PFSK-1 (cell line): ENCODE measurements around the gene AKAP7.

Experiments used
- FOXP2 ChIP-seq: optimal IDR thresholded peaks from 2 replicates; pipeline ENCODE3; 2011; ENCODE audit warnings: borderline replicate concordance, control low read depth, inconsistent platforms; ENCODE audit not compliant: insufficient read depth; ENCODE audit errors: extremely low read length, extremely low read depth
- POLR2AphosphoS5 ChIP-seq: IDR thresholded peaks from 2 replicates; pipeline ENCODE4 v1.6.1; 2012; ENCODE audit warnings: low read depth, mild to moderate bottlenecking, control low read depth, low read length, moderate library complexity
- SIN3A ChIP-seq: IDR thresholded peaks from 2 replicates; pipeline ENCODE4 v1.6.1; 2012; ENCODE audit warnings: mild to moderate bottlenecking, low read length, moderate library complexity, borderline replicate concordance; ENCODE audit not compliant: insufficient read depth
- TAF1 ChIP-seq: IDR thresholded peaks from 2 replicates; pipeline ENCODE4 v1.6.1; 2012; ENCODE audit warnings: low read length, control low read depth, borderline replicate concordance; ENCODE audit not compliant: insufficient read depth
- TF ChIP-seq, protein P1 (sequence below), 2 experiments: IDR thresholded peaks; 2 replicates each; pipeline versions ENCODE4 v1.6.1 to v1.8.0; 2011 to 2012; ENCODE audit warnings: low read depth in 2 of 2, low read length in 2 of 2, control low read depth in 1 of 2, inconsistent platforms in 1 of 2, mild to moderate bottlenecking in 1 of 2, moderate library complexity in 1 of 2; ENCODE audit not compliant: insufficient read depth in 1 of 2

AKAP7 gene

DNA sequence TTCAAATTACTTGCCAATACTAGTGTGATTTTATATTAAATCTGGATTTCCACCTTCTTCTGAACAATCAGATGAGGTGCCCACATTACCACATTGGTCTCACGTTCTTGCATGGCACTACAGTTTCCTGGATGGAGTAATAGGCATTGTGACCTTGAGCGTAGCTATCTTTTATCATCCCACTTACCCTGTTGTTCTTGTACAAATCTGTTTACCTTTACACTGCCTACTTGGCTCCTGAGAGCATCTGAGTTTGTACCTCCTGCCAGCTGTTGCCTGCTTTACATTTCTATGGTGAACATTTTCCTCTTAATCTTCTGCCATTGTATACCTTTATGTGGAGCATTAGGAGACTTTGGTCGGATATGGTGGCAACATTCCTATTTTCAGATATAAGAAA, 90.7 kb downstream of the AKAP7 start:
- no peak for TF ChIP-seq FOXP2
- no peak for TF ChIP-seq TAF1
- no peak for TF ChIP-seq POLR2AphosphoS5
- TF ChIP-seq, protein P1, sequence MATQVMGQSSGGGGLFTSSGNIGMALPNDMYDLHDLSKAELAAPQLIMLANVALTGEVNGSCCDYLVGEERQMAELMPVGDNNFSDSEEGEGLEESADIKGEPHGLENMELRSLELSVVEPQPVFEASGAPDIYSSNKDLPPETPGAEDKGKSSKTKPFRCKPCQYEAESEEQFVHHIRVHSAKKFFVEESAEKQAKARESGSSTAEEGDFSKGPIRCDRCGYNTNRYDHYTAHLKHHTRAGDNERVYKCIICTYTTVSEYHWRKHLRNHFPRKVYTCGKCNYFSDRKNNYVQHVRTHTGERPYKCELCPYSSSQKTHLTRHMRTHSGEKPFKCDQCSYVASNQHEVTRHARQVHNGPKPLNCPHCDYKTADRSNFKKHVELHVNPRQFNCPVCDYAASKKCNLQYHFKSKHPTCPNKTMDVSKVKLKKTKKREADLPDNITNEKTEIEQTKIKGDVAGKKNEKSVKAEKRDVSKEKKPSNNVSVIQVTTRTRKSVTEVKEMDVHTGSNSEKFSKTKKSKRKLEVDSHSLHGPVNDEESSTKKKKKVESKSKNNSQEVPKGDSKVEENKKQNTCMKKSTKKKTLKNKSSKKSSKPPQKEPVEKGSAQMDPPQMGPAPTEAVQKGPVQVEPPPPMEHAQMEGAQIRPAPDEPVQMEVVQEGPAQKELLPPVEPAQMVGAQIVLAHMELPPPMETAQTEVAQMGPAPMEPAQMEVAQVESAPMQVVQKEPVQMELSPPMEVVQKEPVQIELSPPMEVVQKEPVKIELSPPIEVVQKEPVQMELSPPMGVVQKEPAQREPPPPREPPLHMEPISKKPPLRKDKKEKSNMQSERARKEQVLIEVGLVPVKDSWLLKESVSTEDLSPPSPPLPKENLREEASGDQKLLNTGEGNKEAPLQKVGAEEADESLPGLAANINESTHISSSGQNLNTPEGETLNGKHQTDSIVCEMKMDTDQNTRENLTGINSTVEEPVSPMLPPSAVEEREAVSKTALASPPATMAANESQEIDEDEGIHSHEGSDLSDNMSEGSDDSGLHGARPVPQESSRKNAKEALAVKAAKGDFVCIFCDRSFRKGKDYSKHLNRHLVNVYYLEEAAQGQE (IDR thresholded peaks at IDR 0.05; ENCODE audit: insufficient read depth in 1 of 2, low read depth in 2 of 2, low read length in 2 of 2): no peak
- no peak for TF ChIP-seq SIN3A

DNA sequence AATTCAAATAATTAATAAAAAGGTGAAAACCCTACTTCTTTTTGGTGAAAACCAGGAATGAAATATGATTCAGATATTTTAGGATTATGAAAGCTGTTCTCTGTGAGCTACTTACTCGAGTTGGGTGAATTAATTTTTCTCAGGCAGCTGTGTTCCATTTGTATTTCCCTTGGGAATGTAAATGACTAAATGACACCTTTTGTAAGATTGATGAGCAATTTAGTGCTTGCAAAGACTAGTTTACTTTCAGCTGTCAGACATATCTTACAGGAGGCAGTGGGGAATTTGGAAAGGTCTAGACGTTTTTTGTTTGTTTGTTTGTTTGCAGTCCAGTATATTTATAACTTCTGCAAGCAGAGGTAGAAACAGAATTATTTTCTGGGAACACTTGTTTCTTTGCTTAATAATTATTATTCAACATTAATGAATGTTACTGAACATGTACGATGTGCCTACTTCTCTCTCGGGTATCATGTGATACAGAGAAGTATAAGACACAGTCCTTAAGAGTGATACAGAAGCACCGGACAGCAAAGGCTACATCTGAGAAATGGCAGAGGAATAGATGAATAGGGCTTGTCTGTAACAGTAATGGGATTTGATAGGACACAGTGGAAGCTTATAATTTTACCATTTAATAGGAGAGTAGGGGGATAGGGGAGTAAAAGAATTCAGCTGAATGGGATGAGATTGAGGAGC, 91.3 kb downstream of the AKAP7 start:
- no peak for TF ChIP-seq POLR2AphosphoS5
- TF ChIP-seq SIN3A: no peak
- TF ChIP-seq FOXP2: no peak
- TF ChIP-seq, protein P1 (IDR thresholded peaks at IDR 0.05; ENCODE audit: insufficient read depth in 1 of 2, low read depth in 2 of 2, low read length in 2 of 2): no peak
- TF ChIP-seq TAF1: no peak

DNA sequence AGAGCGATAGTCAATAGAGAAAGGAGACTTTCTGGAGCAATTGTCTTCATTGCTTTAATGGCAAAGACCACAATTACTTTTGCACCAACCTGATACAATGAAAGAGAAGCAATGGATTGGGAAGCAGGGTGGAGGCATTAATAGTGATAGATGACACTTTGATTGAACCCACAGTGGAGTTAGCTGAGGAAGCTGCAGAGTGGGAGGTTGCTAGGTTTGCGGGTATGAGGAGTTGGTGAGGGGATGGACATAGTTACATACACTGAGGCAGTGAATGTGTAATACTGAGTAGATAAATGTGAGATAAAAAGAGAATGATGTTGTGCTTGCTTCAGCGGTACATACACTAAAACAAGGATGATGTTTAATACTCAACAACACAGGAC, 91.9 kb downstream of the AKAP7 start:
- TF ChIP-seq POLR2AphosphoS5 (no peak), SIN3A (no peak), TAF1 (no peak), FOXP2 (no peak)
- TF ChIP-seq, protein P1 (IDR thresholded peaks at IDR 0.05; ENCODE audit: insufficient read depth in 1 of 2, low read depth in 2 of 2, low read length in 2 of 2): no peak

DNA sequence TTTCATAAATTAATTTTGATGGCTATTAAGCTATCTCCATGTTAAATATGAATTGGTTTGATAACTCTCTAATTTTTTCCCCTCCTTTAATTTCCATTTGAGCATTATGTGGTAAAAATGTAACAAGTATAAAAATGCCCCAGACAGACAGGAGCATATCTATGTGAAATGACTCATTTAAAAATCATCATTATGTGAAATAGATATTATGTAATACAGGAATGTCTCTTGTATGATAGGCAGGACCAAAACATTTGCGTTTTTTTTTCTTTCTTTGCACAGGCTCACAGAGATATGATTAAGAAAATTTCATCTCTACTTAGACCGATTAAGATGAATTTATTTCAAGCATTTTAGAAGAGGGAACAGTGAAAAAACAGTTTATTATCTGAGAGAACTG, 95.8 kb downstream of the AKAP7 start:
- no peak for TF ChIP-seq FOXP2
- TF ChIP-seq, protein P1 (IDR thresholded peaks at IDR 0.05; ENCODE audit: insufficient read depth in 1 of 2, low read depth in 2 of 2, low read length in 2 of 2): no peak
- no peak for TF ChIP-seq SIN3A
- no peak for TF ChIP-seq TAF1
- TF ChIP-seq POLR2AphosphoS5: no peak
